ENCODE data around the gene TACR1. TPM values are rescaled to one million over a fixed set of nuclear protein-coding genes. Genes with fewer than 3 reads are reported as not detected.

The TACR1 gene
- total RNA-seq, 4 donors from 2014 or later: 1.2 to 6.5 (median 2.7) TPM

GRCh38 chr2:75113231-75113869 is 86.0 kb downstream of the TACR1 start:
- no peak for TF ChIP-seq POLR2AphosphoS5 (IDR thresholded peaks at IDR 0.05)
- no peak for TF ChIP-seq CTCF (IDR thresholded peaks at IDR 0.05)
- TF ChIP-seq POLR2A (IDR thresholded peaks at IDR 0.05; ENCODE audit: low read depth): no peak
- TF ChIP-seq EP300 (IDR thresholded peaks at IDR 0.05): no peak
- Histone ChIP-seq H3K27ac (replicated peaks in 1 of 4) (no peak overlapping the region), H3K36me3 (no peaks in the 10 kb centered on the region), H3K4me3 (no peak overlapping the region), H3K27me3 (no peaks in the 10 kb centered on the region), H3K9me3 (no peaks in the 10 kb centered on the region), H3K4me1 (no peaks in the 10 kb centered on the region)
- 72% methylated on average over 4 of the region's 4 CpGs for WGBS
- intact Hi-C loops (cut with DNase I): no loop called here
- DNase-seq (ENCODE audit: extremely low spot score): peak; percentile 24

- 83% methylated on average over 9 of the region's 9 CpGs for WGBS
- no peak for TF ChIP-seq POLR2AphosphoS5 (IDR thresholded peaks at IDR 0.05)
- TF ChIP-seq CTCF (IDR thresholded peaks at IDR 0.05): no peak
- TF ChIP-seq EP300 (IDR thresholded peaks at IDR 0.05): no peak
- no peak for TF ChIP-seq POLR2A (IDR thresholded peaks at IDR 0.05; ENCODE audit: low read depth)
- no peaks in the 10 kb centered on the region for H3K4me1 ChIP-seq
- H3K27ac ChIP-seq (replicated peaks in 1 of 4): no peak overlapping the region
- DNase-seq (ENCODE audit: extremely low spot score): peak; percentile 55
- intact Hi-C loops (cut with DNase I): no loop called here
- no peak overlapping the region for H3K4me3 ChIP-seq
- H3K9me3 ChIP-seq: no peaks in the 10 kb centered on the region
- no peaks in the 10 kb centered on the region for H3K36me3 ChIP-seq
- H3K27me3 ChIP-seq: no peaks in the 10 kb centered on the region
Measured at GRCh38 chr2:75108937-75109482, 90.3 kb downstream of the TACR1 start.

- intact Hi-C loops (cut with DNase I): no loop called here
- no peak overlapping the region for H3K4me3 ChIP-seq
- H3K27ac ChIP-seq (replicated peaks in 1 of 4): no peak overlapping the region
- 94% methylated on average over 4 of the region's 4 CpGs for WGBS
- H3K27me3 ChIP-seq: no peaks in the 10 kb centered on the region
- no peaks in the 10 kb centered on the region for H3K4me1 ChIP-seq
- no peaks in the 10 kb centered on the region for H3K9me3 ChIP-seq
- peak; percentile 4 for DNase-seq (ENCODE audit: extremely low spot score)
- no peak for TF ChIP-seq CTCF (IDR thresholded peaks at IDR 0.05)
- no peak for TF ChIP-seq POLR2AphosphoS5 (IDR thresholded peaks at IDR 0.05)
- TF ChIP-seq POLR2A (IDR thresholded peaks at IDR 0.05; ENCODE audit: low read depth): no peak
- TF ChIP-seq EP300 (IDR thresholded peaks at IDR 0.05): no peak
- no peaks in the 10 kb centered on the region for H3K36me3 ChIP-seq
Measured at GRCh38 chr2:75102011-75102410, 97.3 kb downstream of the TACR1 start.

- no peaks in the 10 kb centered on the region for H3K36me3 ChIP-seq
- H3K4me3 ChIP-seq: no peak overlapping the region
- WGBS: 29% methylated on average over 1 of the region's 1 CpG
- H3K9me3 ChIP-seq: no peaks in the 10 kb centered on the region
- no peaks in the 10 kb centered on the region for H3K4me1 ChIP-seq
- TF ChIP-seq POLR2A (IDR thresholded peaks at IDR 0.05; ENCODE audit: low read depth): no peak
- no peak for TF ChIP-seq POLR2AphosphoS5 (IDR thresholded peaks at IDR 0.05)
- no peak for TF ChIP-seq CTCF (IDR thresholded peaks at IDR 0.05)
- TF ChIP-seq EP300 (IDR thresholded peaks at IDR 0.05): no peak
- no peaks in the 10 kb centered on the region for H3K27me3 ChIP-seq
- DNase-seq (ENCODE audit: extremely low spot score): no peak
- intact Hi-C loops (cut with DNase I): no loop called here
- H3K27ac ChIP-seq (replicated peaks in 1 of 4): no peak overlapping the region
Measured at GRCh38 chr2:75100801-75101151, 98.5 kb downstream of the TACR1 start.
